Activated T-helper 1 cell treated with anti-CD3 and anti-CD28 coated beads, Interleukin-12 subunit alpha, Interleukin-12 subunit beta, Interleukin-2, Interleukin-4 antibody, amounts not matched to agents 30 ng/mL and 10 ng/mL and 1 ng/mL, durations not matched to agents 14 hours and 24 hours and 36 hours (primary cell): ENCODE data around the gene SPPL3. TPM values are rescaled to one million over a fixed set of nuclear protein-coding genes. Genes with fewer than 3 reads are reported as not detected.
A peak's percentile ranks its signal among the peaks of the same experiment; 100 is the strongest.

Experiments used
- DNase-seq: peaks from one replicate; pipeline ENCODE4 v3.0.0; 2021; ENCODE audit warnings: low spot score
- H3K27ac Mint-ChIP-seq: one replicate; pipeline ENCODE4 v1.8.0; 2021; ENCODE audit warnings: mild to moderate bottlenecking, mixed read lengths
- H3K27me3 Mint-ChIP-seq: one replicate; pipeline ENCODE4 v1.8.0; 2022; ENCODE audit warnings: mild to moderate bottlenecking, moderate library complexity, mixed read lengths; ENCODE audit not compliant: insufficient read depth
- H3K36me3 Mint-ChIP-seq: one replicate; pipeline ENCODE4 v1.8.0; 2021; ENCODE audit warnings: low read depth, mixed read lengths
- H3K4me1 Mint-ChIP-seq: one replicate; pipeline ENCODE4 v1.8.0; 2021; ENCODE audit warnings: low read depth, mixed read lengths
- H3K4me3 Mint-ChIP-seq: one replicate; pipeline ENCODE4 v1.8.0; 2021; ENCODE audit warnings: mild to moderate bottlenecking, moderate library complexity, mixed read lengths
- H3K9me3 Mint-ChIP-seq: one replicate; pipeline ENCODE4 v1.8.0; 2021; ENCODE audit warnings: mixed read lengths
- intact Hi-C: fragments of 100-400 bp; cut with micrococcal nuclease; formaldehyde crosslinking; loops from one replicate; pipeline ENCODE4 v1.15.1; 2024
- total RNA-seq: library from RNA; stranded (reverse); gene quantifications from 2 replicates; pipeline ENCODE4 v1.2.3, GENCODE V29; 2022

The SPPL3 gene
- total RNA-seq, 1 donor from 2014 or later = 27.3 TPM

DNA sequence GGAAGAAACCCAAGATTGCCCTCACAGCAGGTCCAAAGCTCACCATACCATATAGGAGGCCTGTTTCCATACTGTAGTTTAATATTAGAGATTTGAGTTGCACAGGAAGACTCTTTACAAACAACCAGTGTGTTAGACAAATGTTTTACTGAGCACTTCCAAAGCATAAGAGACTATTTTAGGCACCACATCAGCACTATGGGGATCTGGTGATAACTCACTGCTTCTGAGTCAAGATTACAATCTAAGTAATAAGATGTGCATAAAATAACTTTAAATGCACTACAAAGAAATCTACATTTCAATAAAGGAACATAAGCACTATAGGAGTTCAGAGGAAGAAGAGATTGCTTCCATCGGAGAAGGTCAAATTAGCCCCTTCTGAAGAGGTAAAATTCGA is 71.4 kb downstream of the SPPL3 start:
- no peak overlapping the region for H3K4me3 Mint-ChIP-seq
- H3K27ac Mint-ChIP-seq = no peak overlapping the region
- H3K36me3 Mint-ChIP-seq = peaks cover 2% of the 10 kb centered on the region
- no peaks in the 10 kb centered on the region for H3K9me3 Mint-ChIP-seq
- DNase-seq = no peak
- H3K27me3 Mint-ChIP-seq = no peaks in the 10 kb centered on the region
- intact Hi-C loops = no loop called here
- H3K4me1 Mint-ChIP-seq = peaks cover 43% of the 10 kb centered on the region

DNA sequence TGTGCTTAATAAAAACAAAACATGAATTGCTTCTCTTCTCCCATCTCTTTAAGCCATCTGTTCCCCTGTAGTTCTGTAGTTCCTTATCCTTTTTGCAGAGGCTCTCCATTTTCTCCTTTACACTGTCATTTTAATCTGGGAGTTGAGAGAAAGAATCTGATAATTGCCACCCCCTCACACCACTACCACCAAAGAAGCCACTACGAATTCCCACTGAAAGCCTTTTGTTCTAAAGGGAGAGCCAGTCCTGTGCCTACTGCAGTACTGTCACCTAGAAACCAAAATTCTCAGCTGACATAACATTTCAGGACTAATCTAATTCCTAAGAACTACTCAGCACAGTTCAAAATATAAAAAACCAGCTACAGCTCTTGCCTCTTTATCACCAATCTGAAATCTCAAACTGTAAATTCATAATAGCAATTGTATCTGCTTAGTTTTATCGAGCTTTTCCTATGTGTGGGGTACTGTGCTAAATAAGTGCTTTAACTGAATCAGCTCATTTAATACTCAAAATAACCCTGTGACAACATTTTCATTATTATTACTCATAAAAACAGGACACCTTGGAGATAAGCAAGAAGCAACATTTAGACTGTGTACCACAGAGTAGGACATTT is 72.4 kb downstream of the SPPL3 start:
- Mint-ChIP-seq H3K9me3 (no peaks in the 10 kb centered on the region), H3K4me3 (no peak overlapping the region), H3K27me3 (no peaks in the 10 kb centered on the region), H3K27ac (no peak overlapping the region), H3K4me1 (peaks cover 43% of the 10 kb centered on the region), H3K36me3 (peaks cover 2% of the 10 kb centered on the region)
- intact Hi-C loops = no loop called here
- DNase-seq = no peak

DNA sequence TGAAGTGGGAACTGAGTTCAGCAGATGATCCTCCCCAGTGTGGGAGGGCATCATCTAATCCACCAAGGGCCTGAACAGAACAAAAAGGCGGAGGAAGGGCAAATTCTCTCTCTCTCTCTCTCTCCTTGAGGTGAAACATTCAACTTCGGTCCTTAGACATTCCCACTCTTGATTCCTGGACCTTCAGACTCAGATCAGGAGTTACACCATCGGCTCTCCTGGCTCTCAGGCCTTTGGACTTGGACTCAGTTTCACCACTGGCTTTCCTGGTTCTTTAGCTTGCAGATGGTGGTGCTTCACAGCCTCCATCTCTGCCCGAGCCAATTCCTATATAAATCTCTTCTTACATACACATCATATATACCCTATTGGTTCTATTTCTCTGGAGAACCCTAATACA is 73.2 kb downstream of the SPPL3 start:
- intact Hi-C loops = no loop called here
- Mint-ChIP-seq H3K4me3 (no peak overlapping the region), H3K27ac (no peak overlapping the region), H3K27me3 (no peaks in the 10 kb centered on the region), H3K36me3 (peaks cover 2% of the 10 kb centered on the region), H3K4me1 (peaks cover 43% of the 10 kb centered on the region), H3K9me3 (no peaks in the 10 kb centered on the region)
- no peak for DNase-seq

DNA sequence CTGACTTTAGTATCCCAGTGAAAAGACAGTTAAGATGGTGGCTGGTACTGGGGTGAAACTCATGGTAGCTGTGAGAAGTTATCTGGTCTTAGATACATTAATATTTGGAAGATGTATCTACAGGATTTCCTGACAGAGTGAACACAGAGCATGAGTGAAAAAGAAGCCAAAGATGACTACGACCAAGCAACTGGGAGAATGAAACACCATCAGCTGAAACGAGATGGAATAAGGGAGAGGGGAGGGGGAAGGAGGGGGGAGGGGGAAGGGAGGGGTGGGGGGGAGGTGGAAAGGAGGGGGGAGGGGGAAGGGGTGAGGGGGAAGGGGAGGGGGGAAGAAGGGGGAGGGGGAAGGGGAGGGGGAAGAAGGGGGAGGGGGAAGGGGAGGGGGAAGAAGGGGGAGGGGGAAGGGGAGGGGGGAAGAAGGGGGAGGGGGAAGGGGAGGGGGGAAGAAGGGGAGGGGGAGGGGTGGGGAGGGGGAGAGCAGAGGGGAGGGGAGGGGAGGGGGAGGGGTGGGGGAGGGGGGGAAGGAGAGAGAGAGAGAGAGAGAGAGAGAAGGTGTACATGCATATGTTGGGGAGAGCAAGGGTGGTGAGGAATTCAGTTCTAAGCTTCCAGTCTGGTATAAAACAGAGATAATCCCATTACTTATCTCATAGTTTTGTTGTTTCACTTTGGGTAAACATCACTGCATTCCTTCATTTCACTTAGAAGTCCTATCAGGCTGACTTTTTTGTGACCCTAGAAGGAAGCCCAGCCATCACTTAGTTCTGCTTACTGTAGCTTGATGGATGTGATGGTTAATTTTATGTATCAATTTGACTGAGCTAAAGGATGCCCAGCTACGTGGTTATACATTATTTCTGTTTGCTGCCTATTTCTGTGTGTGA is 73.9 kb downstream of the SPPL3 start:
- intact Hi-C loops = no loop called here
- H3K36me3 Mint-ChIP-seq = peaks cover 2% of the 10 kb centered on the region
- H3K4me1 Mint-ChIP-seq = peaks cover 42% of the 10 kb centered on the region
- no peak overlapping the region for H3K27ac Mint-ChIP-seq
- H3K27me3 Mint-ChIP-seq = no peaks in the 10 kb centered on the region
- no peak for DNase-seq
- H3K9me3 Mint-ChIP-seq = no peaks in the 10 kb centered on the region
- no peak overlapping the region for H3K4me3 Mint-ChIP-seq

- Mint-ChIP-seq H3K9me3 (no peaks in the 10 kb centered on the region), H3K27me3 (no peaks in the 10 kb centered on the region), H3K36me3 (peaks cover 2% of the 10 kb centered on the region), H3K4me1 (peaks cover 38% of the 10 kb centered on the region), H3K27ac (no peak overlapping the region), H3K4me3 (no peak overlapping the region)
- no peak for DNase-seq
- intact Hi-C loops = no loop called here
Measured at GRCh38 chr12:120826335-120826734, 77.8 kb downstream of the SPPL3 start.

GRCh38 chr12:120825337-120825736 is 78.8 kb downstream of the SPPL3 start:
- no peaks in the 10 kb centered on the region for H3K9me3 Mint-ChIP-seq
- intact Hi-C loops = no loop called here
- H3K36me3 Mint-ChIP-seq = peaks cover 2% of the 10 kb centered on the region
- H3K27ac Mint-ChIP-seq = no peak overlapping the region
- H3K4me3 Mint-ChIP-seq = no peak overlapping the region
- peaks cover 34% of the 10 kb centered on the region for H3K4me1 Mint-ChIP-seq
- no peak for DNase-seq
- no peaks in the 10 kb centered on the region for H3K27me3 Mint-ChIP-seq

GRCh38 chr12:120822832-120823503 is 81.2 kb downstream of the SPPL3 start:
- no peaks in the 10 kb centered on the region for H3K36me3 Mint-ChIP-seq
- no peak for DNase-seq
- H3K4me3 Mint-ChIP-seq = no peak overlapping the region
- H3K27ac Mint-ChIP-seq = no peak overlapping the region
- H3K27me3 Mint-ChIP-seq = no peaks in the 10 kb centered on the region
- H3K4me1 Mint-ChIP-seq = peaks cover 30% of the 10 kb centered on the region
- no peaks in the 10 kb centered on the region for H3K9me3 Mint-ChIP-seq
- intact Hi-C loops = no loop called here

- intact Hi-C loops = loop anchor here (1.0 to 2.0 kb wide), 2 partner anchors 25 to 39 kb away; no protein-coding TSS in a partner anchor
- Mint-ChIP-seq H3K27ac (peak overlapping the region; percentile 16), H3K27me3 (no peaks in the 10 kb centered on the region), H3K9me3 (no peaks in the 10 kb centered on the region), H3K4me3 (no peak overlapping the region), H3K4me1 (peaks cover 30% of the 10 kb centered on the region), H3K36me3 (no peaks in the 10 kb centered on the region)
- DNase-seq = no peak
Measured at GRCh38 chr12:120821878-120822277, 82.3 kb downstream of the SPPL3 start.

DNA sequence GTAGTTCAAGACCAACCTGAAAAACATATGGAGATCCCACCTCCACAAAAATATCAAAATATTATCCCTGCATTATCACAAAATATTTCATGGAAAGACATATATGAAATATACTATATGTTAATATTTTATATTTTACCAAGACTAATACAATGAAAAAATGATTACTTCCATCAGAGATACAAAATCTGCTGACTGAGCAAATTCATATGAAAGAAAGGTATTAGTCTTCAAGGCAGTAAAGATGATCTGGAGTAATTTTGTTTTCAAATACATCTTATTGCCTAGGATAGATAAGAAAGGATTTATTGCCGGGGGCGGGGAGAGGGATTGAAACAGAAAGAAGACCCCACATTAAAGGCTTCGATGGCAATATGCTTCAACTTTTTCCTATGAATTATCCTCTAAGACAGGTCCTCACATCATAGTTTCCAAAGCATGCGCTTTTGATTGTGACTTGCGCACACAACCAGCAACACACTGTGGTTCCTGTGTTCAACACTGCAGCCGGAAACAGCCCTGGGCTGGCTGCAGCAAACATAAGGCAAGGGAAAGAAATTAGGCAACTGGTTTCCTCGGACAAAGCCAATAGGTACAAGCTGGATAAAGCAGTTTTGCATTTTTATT is 83.2 kb downstream of the SPPL3 start:
- intact Hi-C loops = loop anchor here (1.0 to 2.0 kb wide), 2 partner anchors 24 to 38 kb away; no protein-coding TSS in a partner anchor
- peak; percentile 7 for DNase-seq
- H3K27me3 Mint-ChIP-seq = no peaks in the 10 kb centered on the region
- H3K9me3 Mint-ChIP-seq = no peaks in the 10 kb centered on the region
- H3K4me1 Mint-ChIP-seq = peaks cover 30% of the 10 kb centered on the region
- H3K36me3 Mint-ChIP-seq = no peaks in the 10 kb centered on the region
- H3K4me3 Mint-ChIP-seq = no peak overlapping the region
- H3K27ac Mint-ChIP-seq = peak overlapping the region; percentile 79

DNA sequence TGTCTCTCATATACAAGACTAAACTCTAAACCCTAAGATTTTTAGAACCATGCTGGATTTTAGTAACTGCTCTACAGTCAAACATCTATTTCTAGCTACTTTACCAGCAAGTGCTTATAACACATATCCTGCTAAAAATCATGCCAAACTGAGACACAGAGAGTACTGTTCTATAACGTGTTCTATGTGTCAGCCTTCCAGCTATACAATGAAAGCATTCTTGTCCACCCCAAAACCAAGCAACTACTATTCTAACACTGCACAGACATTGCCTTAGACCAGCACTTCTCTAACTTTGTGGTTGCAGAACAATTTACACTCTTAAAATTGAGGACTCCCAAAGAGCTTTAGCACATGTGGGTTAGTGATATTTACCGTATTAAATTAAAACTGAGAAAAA is 85.7 kb downstream of the SPPL3 start:
- Mint-ChIP-seq H3K27me3 (no peaks in the 10 kb centered on the region), H3K36me3 (peaks cover 2% of the 10 kb centered on the region), H3K9me3 (no peaks in the 10 kb centered on the region), H3K27ac (no peak overlapping the region), H3K4me1 (peaks cover 23% of the 10 kb centered on the region), H3K4me3 (no peak overlapping the region)
- intact Hi-C loops = no loop called here
- no peak for DNase-seq

- Mint-ChIP-seq H3K36me3 (peaks cover 4% of the 10 kb centered on the region), H3K27ac (no peak overlapping the region), H3K9me3 (no peaks in the 10 kb centered on the region), H3K4me3 (no peak overlapping the region), H3K27me3 (no peaks in the 10 kb centered on the region), H3K4me1 (peaks cover 20% of the 10 kb centered on the region)
- intact Hi-C loops = no loop called here
- no peak for DNase-seq
Measured at GRCh38 chr12:120817559-120818330, 86.4 kb downstream of the SPPL3 start.

GRCh38 chr12:120816363-120816762 is 87.8 kb downstream of the SPPL3 start:
- no peak for DNase-seq
- Mint-ChIP-seq H3K9me3 (no peaks in the 10 kb centered on the region), H3K36me3 (peaks cover 6% of the 10 kb centered on the region), H3K27ac (no peak overlapping the region), H3K4me3 (no peak overlapping the region), H3K4me1 (peaks cover 14% of the 10 kb centered on the region), H3K27me3 (no peaks in the 10 kb centered on the region)
- intact Hi-C loops = no loop called here
